NT2/D1 (cell line): ENCODE results near the gene CD59.

Source experiments
- DNase-seq: peaks from one replicate; pipeline ENCODE4 v3.0.0-alpha.2; 2011; ENCODE audit warnings: low read depth, low spot score
- H3K27me3 ChIP-seq: 2 replicates; pipeline ENCODE4 v1.6.0; 2011; ENCODE audit warnings: mild to moderate bottlenecking; ENCODE audit not compliant: insufficient read length, insufficient read depth
- H3K36me3 ChIP-seq: 2 replicates; pipeline ENCODE4 v1.6.1; 2011; ENCODE audit warnings: mild to moderate bottlenecking, low read length, mixed read lengths; ENCODE audit not compliant: insufficient read depth, insufficient read length
- H3K4me1 ChIP-seq: 2 replicates; pipeline ENCODE4 v1.5.1; 2011; ENCODE audit not compliant: insufficient read depth, insufficient read length
- H3K4me3 ChIP-seq: 2 replicates; pipeline ENCODE4 v1.5.1; 2011; ENCODE audit warnings: low read depth; ENCODE audit not compliant: insufficient read length
- H3K9ac ChIP-seq: 2 replicates; pipeline ENCODE4 v1.6.0; 2011; ENCODE audit warnings: low read depth; ENCODE audit not compliant: insufficient read length
- H3K9me3 ChIP-seq: 2 replicates; pipeline ENCODE4 v1.5.1; 2011; ENCODE audit warnings: mild to moderate bottlenecking, low read length; ENCODE audit not compliant: insufficient read depth
- SUZ12 ChIP-seq: IDR thresholded peaks from 2 replicates; pipeline ENCODE4 v1.6.1; 2011; ENCODE audit not compliant: insufficient read length, insufficient read depth; ENCODE audit errors: extremely low read depth
- YY1 ChIP-seq: IDR thresholded peaks from 2 replicates; pipeline ENCODE4 v1.6.1; 2011; ENCODE audit not compliant: insufficient read length, insufficient read depth
- ZNF274 ChIP-seq: IDR thresholded peaks from 2 replicates; pipeline ENCODE4 v1.6.1; 2011; ENCODE audit warnings: mild to moderate bottlenecking, low read depth, low read length

CD59 gene

DNA sequence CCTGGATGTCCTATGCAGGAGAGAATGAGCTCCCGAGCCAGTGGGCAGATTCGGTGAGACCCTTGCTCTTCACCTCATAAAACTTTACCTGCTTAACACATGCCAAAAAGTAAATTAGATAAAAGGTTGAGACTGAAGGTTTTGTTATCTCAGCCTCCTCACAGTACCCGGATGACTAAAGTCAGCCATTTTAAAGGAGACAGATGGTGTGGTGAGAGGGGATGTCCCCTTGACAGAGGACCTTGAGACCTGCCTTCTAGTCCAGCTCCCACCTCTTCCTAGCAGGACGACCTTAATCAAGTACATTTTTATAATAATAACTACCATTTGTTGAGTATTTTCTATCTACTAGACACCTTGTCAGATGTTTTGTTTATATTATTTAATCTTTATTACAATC, 75.3 kb downstream of the CD59 start:
- no peaks in the 10 kb centered on the region for H3K36me3 ChIP-seq
- no peak overlapping the region for H3K4me3 ChIP-seq
- no peak for DNase-seq
- H3K9me3 ChIP-seq = peaks cover 16% of the 10 kb centered on the region; the same call in 1 of the 2 replicates
- no peaks in the 10 kb centered on the region for H3K27me3 ChIP-seq
- no peak for TF ChIP-seq SUZ12
- H3K9ac ChIP-seq = no peak overlapping the region
- no peaks in the 10 kb centered on the region for H3K4me1 ChIP-seq

DNA sequence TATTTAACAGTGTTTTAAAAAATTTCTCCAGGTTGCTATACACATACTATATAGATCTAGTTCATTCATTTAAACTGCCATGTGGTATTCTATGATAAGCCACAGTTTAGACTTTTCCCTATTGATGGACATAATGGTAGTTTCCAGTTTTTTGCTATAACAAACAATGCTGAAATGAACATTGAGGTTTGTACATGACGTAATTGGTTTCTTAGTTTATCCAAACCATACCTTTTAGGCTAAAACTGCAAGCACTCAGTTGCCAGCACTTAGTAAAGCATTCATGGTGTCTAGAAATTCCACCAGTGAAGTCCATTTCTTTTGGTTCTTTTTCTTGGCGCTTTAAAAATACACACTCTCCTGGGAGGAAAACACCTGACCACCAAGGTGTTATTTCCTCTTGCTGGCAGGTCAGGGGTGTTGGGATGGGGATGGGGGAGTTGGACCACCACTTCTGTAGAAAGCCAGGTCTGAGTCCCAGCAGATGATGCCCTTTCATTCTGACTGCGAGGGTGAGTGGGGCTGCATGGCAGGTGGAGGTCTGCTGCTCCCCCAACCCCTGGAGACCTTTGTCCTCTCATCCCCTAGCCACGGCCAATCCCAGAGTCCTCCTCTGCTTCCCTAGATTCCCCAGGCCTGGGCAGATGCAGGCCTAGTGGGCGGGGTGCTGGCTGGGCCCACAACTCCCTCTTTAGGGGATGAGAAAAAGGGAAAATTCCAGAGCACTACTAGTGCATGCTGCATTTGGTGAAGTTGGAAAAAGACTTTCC, 76.7 kb downstream of the CD59 start:
- Histone ChIP-seq H3K4me1 (no peaks in the 10 kb centered on the region), H3K4me3 (no peak overlapping the region), H3K9ac (no peak overlapping the region), H3K27me3 (no peaks in the 10 kb centered on the region), H3K36me3 (no peaks in the 10 kb centered on the region), H3K9me3 (peaks cover 5% of the 10 kb centered on the region; the same call in 1 of the 2 replicates)
- DNase-seq = no peak
- TF ChIP-seq YY1 (no peak), ZNF274 (no peak), SUZ12 (no peak)

DNA sequence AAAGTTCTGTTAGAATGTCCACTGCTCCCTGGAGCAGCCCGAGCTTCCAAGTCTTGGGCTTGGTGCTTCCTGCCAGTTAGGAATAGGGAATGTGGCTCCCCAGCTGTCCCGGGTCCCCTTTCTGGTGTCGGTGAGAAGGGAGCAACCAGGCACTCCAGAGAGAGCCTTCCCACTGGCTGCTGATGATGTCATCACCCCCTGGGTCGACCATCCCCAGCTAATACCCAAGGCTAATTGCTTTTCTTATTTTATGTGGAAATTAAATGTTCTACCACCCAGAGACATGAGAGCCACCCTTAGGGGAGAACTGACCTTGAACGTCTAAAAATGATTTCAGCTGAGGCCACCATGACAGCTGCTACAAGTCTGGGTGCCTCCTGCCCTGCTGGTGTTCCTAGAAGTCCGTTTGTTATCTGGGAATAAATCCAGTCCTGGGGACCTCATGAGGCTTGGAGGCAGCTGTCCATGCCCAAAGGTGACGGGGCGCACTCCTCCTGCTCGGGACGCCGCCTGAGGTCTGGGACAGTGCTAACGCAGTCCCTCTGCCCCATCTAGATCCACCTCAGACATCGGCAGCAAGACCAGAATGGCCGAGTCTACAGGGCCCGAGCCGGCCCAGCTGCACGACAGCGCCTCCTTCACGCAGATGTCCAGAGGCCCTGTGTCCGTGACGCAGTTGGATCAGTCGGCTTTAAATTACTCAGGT, 77.9 kb downstream of the CD59 start:
- no peak for DNase-seq
- TF ChIP-seq SUZ12 = no peak
- TF ChIP-seq YY1 = no peak
- TF ChIP-seq ZNF274 = no peak
- Histone ChIP-seq H3K27me3 (no peaks in the 10 kb centered on the region), H3K36me3 (no peaks in the 10 kb centered on the region), H3K9ac (no peak overlapping the region), H3K4me3 (no peak overlapping the region), H3K9me3 (no peaks in the 10 kb centered on the region), H3K4me1 (no peaks in the 10 kb centered on the region)

DNA sequence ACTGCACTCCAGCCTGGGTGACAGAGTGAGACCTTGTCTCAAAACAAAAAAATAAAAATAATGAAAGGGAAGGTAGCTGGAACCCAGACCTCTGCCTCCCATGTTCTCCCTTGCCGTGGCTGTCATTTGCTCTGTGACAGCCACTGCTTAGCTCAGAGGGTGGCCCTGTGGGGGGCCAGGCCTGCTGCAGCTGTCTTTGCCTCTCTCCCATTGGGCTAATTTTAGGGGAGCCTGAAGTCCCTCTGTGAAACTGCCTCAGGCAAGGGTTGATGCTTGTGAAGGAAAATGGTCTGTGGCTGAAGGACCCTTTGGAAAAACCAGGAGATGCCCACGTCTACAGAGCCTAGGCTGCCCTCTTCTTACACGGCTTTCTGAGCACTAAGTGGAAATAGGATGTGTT, 78.5 kb downstream of the CD59 start:
- H3K9me3 ChIP-seq = no peaks in the 10 kb centered on the region
- no peaks in the 10 kb centered on the region for H3K4me1 ChIP-seq
- H3K27me3 ChIP-seq = no peaks in the 10 kb centered on the region

DNA sequence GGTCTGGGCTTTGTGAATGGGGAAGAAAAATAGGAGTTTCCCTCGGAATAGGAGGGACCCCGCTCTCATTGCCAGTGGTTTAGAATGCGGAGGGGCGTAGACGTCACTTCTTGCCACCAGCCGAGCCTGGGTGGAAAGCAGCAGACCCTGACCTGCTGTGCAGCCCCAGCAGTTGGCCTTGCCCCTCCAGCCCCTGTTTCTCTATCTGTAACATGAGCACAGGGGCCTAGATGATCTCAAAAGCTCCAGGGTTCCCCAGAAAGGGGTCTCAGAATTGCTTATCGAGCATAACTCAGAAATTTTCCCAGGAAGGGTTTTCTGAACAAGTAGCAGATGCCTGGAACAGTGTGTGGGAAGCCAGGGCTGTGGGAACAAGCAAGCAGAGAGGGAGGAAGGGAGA, 79.5 kb downstream of the CD59 start:
- no peak overlapping the region for H3K4me3 ChIP-seq
- H3K9me3 ChIP-seq = no peaks in the 10 kb centered on the region
- H3K27me3 ChIP-seq = no peaks in the 10 kb centered on the region
- H3K4me1 ChIP-seq = no peaks in the 10 kb centered on the region
- H3K9ac ChIP-seq = no peak overlapping the region
- DNase-seq = no peak
- H3K36me3 ChIP-seq = no peaks in the 10 kb centered on the region
- TF ChIP-seq ZNF274 (no peak), YY1 (no peak), SUZ12 (no peak)

More for the DNA sequence above, 78.5 kb downstream of the CD59 start:
- TF ChIP-seq ZNF274 = no peak
- no peak for TF ChIP-seq SUZ12
- TF ChIP-seq YY1 = no peak
- Histone ChIP-seq H3K9ac (no peak overlapping the region), H3K36me3 (no peaks in the 10 kb centered on the region), H3K4me3 (no peak overlapping the region)
- no peak for DNase-seq

DNA sequence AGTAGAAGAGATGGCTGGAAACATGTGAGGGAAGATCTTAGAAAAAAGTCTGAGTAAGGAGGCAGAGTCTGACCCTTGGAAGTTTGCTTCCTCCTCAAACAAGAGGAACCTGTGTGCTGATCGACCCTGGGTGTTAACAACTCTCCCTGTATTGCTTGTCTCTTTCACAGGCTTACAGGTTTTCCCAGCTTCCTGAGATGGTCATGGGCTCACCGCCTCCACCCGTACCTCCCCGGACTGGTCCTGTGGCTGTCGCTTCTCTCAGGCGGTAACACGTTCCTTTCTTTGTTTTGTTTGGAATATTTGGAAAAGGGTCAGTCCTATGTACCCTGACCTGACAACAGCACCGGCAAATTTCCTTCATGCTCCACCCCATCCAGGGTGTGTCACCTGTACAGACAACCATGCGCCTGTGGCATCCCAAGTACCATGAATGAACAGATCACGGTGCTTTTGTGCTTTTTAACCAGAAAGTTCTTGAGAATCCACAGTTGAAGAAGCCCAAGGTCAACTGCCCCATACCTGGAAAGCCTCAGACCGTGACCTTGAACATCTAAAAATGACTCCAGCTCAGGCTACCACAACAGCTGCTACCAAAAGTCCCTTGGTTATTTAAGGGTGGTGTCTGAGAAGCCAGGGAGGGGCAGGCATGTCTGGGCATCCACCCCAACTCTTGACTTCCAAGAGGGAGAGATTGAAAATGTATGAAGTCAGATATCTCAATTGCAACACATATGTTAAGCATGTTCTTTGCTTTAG, 80.2 kb downstream of the CD59 start:
- no peaks in the 10 kb centered on the region for H3K36me3 ChIP-seq
- DNase-seq = no peak
- TF ChIP-seq SUZ12 (no peak), YY1 (no peak), ZNF274 (no peak)
- no peaks in the 10 kb centered on the region for H3K4me1 ChIP-seq
- no peaks in the 10 kb centered on the region for H3K27me3 ChIP-seq
- H3K9me3 ChIP-seq = no peaks in the 10 kb centered on the region
- no peak overlapping the region for H3K9ac ChIP-seq
- H3K4me3 ChIP-seq = no peak overlapping the region

DNA sequence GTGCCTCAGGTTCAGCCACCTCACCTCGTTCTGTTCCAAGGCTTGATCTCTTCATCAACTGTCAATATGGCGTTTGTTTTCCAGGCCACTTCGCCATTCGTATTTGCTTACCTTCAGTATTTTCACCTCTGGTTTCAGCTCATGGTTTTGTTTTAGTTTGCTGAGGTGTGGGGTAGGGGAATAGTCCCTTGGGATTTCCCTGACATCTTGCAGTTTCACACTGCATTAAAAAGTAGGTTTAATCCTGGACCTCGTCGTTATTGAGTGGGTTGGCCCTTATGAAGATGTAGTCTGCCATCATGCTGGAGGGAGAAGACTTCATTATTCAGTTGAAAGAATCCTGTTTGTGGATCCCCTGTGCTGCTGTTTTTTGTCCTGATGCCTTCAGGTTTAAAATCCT, 81.6 kb downstream of the CD59 start:
- Histone ChIP-seq H3K36me3 (no peaks in the 10 kb centered on the region), H3K9me3 (no peaks in the 10 kb centered on the region), H3K4me1 (no peaks in the 10 kb centered on the region), H3K9ac (no peak overlapping the region), H3K4me3 (no peak overlapping the region), H3K27me3 (no peaks in the 10 kb centered on the region)
- DNase-seq = no peak
- no peak for TF ChIP-seq SUZ12
